Neuronal stem cell (in vitro differentiated cells): ENCODE measurements around the gene TBXA2R.
A peak's percentile ranks its signal among the peaks of the same experiment; 100 is the strongest.

Experiments
- DNase-seq: peaks from one replicate; pipeline ENCODE4 v3.0.0-alpha.2; 2013; ENCODE audit warnings: low spot score
- H2AFZ ChIP-seq: one replicate; pipeline ENCODE4 v1.6.1; 2013; ENCODE audit warnings: mild to moderate bottlenecking, low read length, inconsistent platforms
- H2AK5ac ChIP-seq: 2 replicates; pipeline ENCODE4 v1.6.1; 2013; ENCODE audit warnings: low read depth, mild to moderate bottlenecking, inconsistent platforms, low read length, moderate library complexity, mixed read lengths
- H2BK120ac ChIP-seq: 2 replicates; pipeline ENCODE4 v1.6.1; 2013; ENCODE audit warnings: low read depth, mild to moderate bottlenecking, inconsistent platforms, low read length, moderate library complexity, mixed read lengths
- H2BK12ac ChIP-seq: one replicate; pipeline ENCODE4 v1.6.1; 2013; ENCODE audit warnings: low read length, inconsistent platforms
- H2BK15ac ChIP-seq: 2 replicates; pipeline ENCODE4 v1.6.1; 2013; ENCODE audit warnings: mild to moderate bottlenecking, low read length, inconsistent platforms, mixed read lengths
- H2BK5ac ChIP-seq: one replicate; pipeline ENCODE4 v1.6.1; 2013; ENCODE audit warnings: inconsistent platforms, mild to moderate bottlenecking, low read length, moderate library complexity
- H3K14ac ChIP-seq: one replicate; pipeline ENCODE4 v1.6.1; 2013; ENCODE audit warnings: low read length, inconsistent platforms
- H3K18ac ChIP-seq: 2 replicates; pipeline ENCODE4 v1.6.1; 2013; ENCODE audit warnings: low read length, inconsistent platforms
- H3K23ac ChIP-seq: 2 replicates; pipeline ENCODE4 v1.6.1; 2013; ENCODE audit warnings: low read depth, mild to moderate bottlenecking, mixed read lengths, low read length, inconsistent platforms; ENCODE audit not compliant: poor library complexity
- H3K27ac ChIP-seq: replicated peaks from 3 replicates; pipeline ENCODE4 v1.5.1; 2013; ENCODE audit warnings: low read length, inconsistent platforms
- H3K27me3 ChIP-seq, 3 experiments: 2 replicates each; pipeline ENCODE4 v1.6.1; 2013; ENCODE audit warnings: low read length in 3 of 3, mild to moderate bottlenecking in 2 of 3, inconsistent platforms in 1 of 3, low read depth in 1 of 3, mixed read lengths in 1 of 3, moderate library complexity in 1 of 3; ENCODE audit not compliant: control insufficient read depth in 3 of 3, insufficient read depth in 3 of 3
- H3K36me3 ChIP-seq, 2 donors: replicated peaks in 1 of 2; 2 replicates each; pipeline ENCODE4 v1.6.1; 2013; ENCODE audit warnings: low read length in 2 of 2; ENCODE audit not compliant: control insufficient read depth in 2 of 2, insufficient read depth in 2 of 2
- H3K4ac ChIP-seq: 2 replicates; pipeline ENCODE4 v1.6.1; 2013; ENCODE audit warnings: inconsistent platforms, mild to moderate bottlenecking, low read length, moderate library complexity
- H3K4me1 ChIP-seq, 2 donors: 1 replicate in 1 of 2; 2 replicates in 1 of 2; pipeline ENCODE4 v1.6.1; 2013; ENCODE audit warnings: low read length in 2 of 2, low read depth in 1 of 2; ENCODE audit not compliant: control insufficient read depth in 2 of 2, insufficient read depth in 1 of 2
- H3K4me2 ChIP-seq: one replicate; pipeline ENCODE4 v1.6.1; 2013; ENCODE audit warnings: mild to moderate bottlenecking, low read length, inconsistent platforms; ENCODE audit not compliant: insufficient read depth, poor library complexity, severe bottlenecking
- H3K4me3 ChIP-seq, 2 donors: 2 replicates each; pipeline ENCODE4 v1.5.1; 2013; ENCODE audit warnings: low read length in 2 of 2, mild to moderate bottlenecking in 2 of 2, inconsistent platforms in 1 of 2, moderate library complexity in 1 of 2
- H3K79me1 ChIP-seq: one replicate; pipeline ENCODE4 v1.6.1; 2013; ENCODE audit warnings: low read depth, mild to moderate bottlenecking, inconsistent platforms, low read length, moderate library complexity
- H3K9ac ChIP-seq: one replicate; pipeline ENCODE4 v1.6.1; 2013; ENCODE audit warnings: mild to moderate bottlenecking, low read depth, low read length, inconsistent platforms; ENCODE audit not compliant: poor library complexity
- H3K9me3 ChIP-seq, 2 donors: replicated peaks in 1 of 2; 2 replicates each; pipeline versions ENCODE3 to v1.6.1; 2013; ENCODE audit warnings: low read length in 2 of 2, mild to moderate bottlenecking in 2 of 2, inconsistent platforms in 1 of 2, low read depth in 1 of 2, mixed read lengths in 1 of 2, moderate library complexity in 1 of 2; ENCODE audit not compliant: control insufficient read depth in 2 of 2, insufficient read depth in 1 of 2
- H4K8ac ChIP-seq: one replicate; pipeline ENCODE4 v1.6.1; 2013; ENCODE audit warnings: low read depth, mild to moderate bottlenecking, inconsistent platforms, low read length, moderate library complexity
- H4K91ac ChIP-seq: one replicate; pipeline ENCODE4 v1.6.1; 2013; ENCODE audit warnings: low read length, low read depth, mild to moderate bottlenecking, inconsistent platforms; ENCODE audit not compliant: poor library complexity
- WGBS, 2 donors: extraction: QIAGEN DNeasy Blood & Tissue Kit; methylation state at CpG; one replicate each; pipeline ENCODE4 v1.1.7; 2013; ENCODE audit warnings: missing lambda C conversion rate in 2 of 2, mixed read lengths in 1 of 2; ENCODE audit not compliant: insufficient read length in 2 of 2, insufficient replicate concordance in 1 of 2; ENCODE audit errors: extremely low coverage in 2 of 2; 5-methylcytosine and 5-hydroxymethylcytosine counted together

Gene TBXA2R

DNA sequence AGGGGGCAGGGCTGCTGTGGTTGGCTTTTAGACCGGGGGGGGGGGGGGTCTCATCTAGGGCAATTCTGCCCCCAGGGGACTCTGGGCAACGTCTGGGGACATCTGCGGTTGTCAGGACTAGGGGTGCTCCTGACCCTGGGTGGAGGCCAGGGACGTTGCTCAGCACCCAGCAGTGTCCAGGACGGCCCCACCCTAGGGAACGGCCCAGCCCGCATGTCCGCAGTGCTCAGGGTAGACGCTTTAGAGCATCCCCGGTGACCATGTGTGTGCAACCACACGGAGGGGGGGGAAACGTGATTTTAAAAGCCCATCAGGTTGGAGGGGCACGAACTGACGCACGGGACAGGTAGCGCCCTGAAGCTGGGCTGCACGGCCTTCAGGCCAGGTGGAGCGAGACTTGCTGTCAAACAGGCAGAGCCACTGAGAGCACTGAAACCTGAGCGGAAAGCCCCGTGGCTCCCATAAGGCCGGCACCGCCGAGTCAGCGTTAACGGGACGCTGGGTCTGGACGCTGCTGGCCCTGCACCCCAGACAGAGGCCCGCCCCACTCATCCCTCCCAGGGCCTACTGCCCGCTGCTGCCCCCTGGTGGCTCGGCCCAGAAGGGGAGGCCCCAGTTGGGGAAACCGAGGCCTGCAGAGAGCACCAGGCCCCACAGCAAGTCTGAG, 11.6 kb upstream of the TBXA2R start:
- no peak for DNase-seq
- H3K14ac ChIP-seq = peak overlapping the region; percentile 56

DNA sequence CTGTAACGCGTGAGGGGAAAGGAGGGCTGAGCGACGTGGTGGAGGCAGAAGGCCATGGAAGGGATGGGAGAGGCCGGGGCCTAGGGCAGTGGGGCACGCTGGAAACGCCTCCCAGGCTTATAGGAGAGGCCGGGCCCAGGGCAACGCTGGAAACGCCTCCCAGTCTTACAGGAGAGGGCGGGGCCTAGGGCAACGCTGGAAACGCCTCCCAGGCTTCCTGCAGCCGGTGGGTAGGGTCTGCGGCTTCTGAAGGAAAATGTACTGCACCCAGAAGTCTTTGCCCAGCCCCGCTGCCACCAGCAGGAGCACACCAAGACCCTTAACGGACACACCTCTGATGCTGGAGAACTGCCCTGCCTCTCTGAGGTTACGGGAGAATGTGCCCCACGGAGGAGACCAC, 10.8 kb upstream of the TBXA2R start:
- H2AFZ ChIP-seq = no peak overlapping the region
- DNase-seq = no peak
- no peak overlapping the region for H3K27ac ChIP-seq
- peaks cover 6 to 45% of the 10 kb centered on the region in 2 donors for H3K36me3 ChIP-seq
- H3K79me1 ChIP-seq = peaks cover 10% of the 10 kb centered on the region
- no peak overlapping the region for H2BK5ac ChIP-seq
- H3K14ac ChIP-seq = no peak overlapping the region
- H2BK12ac ChIP-seq = no peak overlapping the region
- peak overlapping the region; percentile 73 for H3K23ac ChIP-seq
- H3K4ac ChIP-seq = no peak overlapping the region
- no peak overlapping the region for H2BK120ac ChIP-seq
- H3K9ac ChIP-seq = no peak overlapping the region
- H3K4me1 ChIP-seq = no peaks in the 10 kb centered on the region
- no peak overlapping the region for H4K91ac ChIP-seq
- peak overlapping the region; percentile 70 for H2AK5ac ChIP-seq
- no peak overlapping the region for H3K4me2 ChIP-seq
- no peaks in the 10 kb centered on the region for H3K27me3 ChIP-seq
- no peak overlapping the region for H3K4me3 ChIP-seq
- H4K8ac ChIP-seq = no peak overlapping the region
- H3K9me3 ChIP-seq = no peaks in the 10 kb centered on the region
- H2BK15ac ChIP-seq = no peak overlapping the region
- H3K18ac ChIP-seq = no peak overlapping the region
- WGBS, 2 donors = no CpG with 5 or more reads among the region's 19 CpGs

More for the DNA sequence above, 11.6 kb upstream of the TBXA2R start:
- Histone ChIP-seq H3K27ac (no peak overlapping the region), H2BK5ac (no peak overlapping the region), H3K27me3 (no peaks in the 10 kb centered on the region), H3K4me2 (no peak overlapping the region), H2AK5ac (peak overlapping the region; percentile 28), H2AFZ (no peak overlapping the region), H3K23ac (peak overlapping the region; percentile 80), H2BK120ac (no peak overlapping the region), H4K91ac (no peak overlapping the region), H2BK15ac (peak overlapping the region; percentile 26), H3K79me1 (peaks cover 10% of the 10 kb centered on the region), H3K4me1 (no peaks in the 10 kb centered on the region), H4K8ac (no peak overlapping the region), H3K9me3 (no peaks in the 10 kb centered on the region), H3K4me3 (no peak overlapping the region), H3K9ac (no peak overlapping the region), H3K4ac (no peak overlapping the region), H3K18ac (peak overlapping the region; percentile 19), H3K36me3 (peaks cover 6 to 47% of the 10 kb centered on the region in 2 donors), H2BK12ac (no peak overlapping the region)
- no CpG with 5 or more reads among the region's 31 CpGs for WGBS, 2 donors

DNA sequence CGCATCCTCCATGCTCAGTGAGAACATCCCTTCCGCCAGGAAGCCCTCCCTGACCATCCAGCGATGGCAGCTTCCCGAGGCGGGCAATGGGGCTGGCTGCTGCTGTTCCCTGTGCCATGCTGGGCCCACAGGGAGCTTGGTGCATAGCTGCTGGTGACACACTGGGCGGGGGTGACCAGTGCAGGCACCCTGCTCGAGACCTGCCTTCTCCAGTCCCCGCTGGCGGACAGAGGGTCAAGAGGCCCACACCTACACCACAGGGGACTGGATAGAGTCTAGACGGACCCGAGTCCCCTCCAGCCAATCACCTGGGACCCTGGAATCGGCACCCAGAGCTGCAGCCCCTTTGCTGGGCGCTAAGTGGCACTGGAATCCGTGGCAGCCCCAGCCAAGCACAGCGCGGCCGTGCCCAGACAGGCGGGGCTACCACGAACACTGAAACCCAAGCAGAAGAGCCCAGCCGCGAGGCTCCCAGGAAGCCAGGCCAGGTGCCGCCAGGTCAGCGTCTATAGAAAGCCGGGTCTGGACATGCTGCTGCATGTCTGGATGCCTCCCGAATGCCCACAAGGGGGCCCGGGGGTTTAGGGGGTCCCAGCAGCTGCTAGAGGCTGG, 9.0 kb upstream of the TBXA2R start:
- H2BK120ac ChIP-seq = no peak overlapping the region

DNA sequence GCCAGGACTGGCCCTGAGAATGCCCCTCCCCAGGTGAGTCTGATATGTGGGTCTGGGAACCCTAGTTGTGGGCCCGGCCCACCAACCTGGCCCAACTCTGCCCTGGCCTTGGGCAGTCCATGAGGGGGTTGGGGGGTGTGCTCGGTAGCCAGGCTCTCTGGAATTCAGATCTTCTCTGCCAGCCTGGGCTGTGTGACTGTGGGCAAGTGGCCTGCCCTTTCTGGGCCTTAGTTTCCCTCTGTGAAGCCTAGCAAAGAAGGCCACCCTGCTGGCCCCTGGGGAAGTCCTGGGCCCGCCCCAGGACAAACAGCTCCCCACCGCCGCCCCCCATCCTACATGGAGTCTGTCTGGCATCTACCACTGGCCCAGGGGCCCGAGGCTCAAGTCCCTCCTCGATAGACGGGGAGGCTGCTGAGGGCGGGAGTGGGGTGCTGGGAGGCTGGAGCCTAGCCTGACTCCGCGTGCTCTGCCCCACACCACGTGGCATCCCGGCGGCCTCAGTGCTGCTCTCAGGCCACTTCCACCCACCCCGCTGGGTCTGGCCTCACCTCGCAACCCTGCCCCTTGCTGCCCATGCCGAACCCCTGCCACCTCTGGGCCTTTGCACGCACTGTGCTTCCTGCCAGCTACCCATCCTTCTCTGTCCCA, 8.3 kb upstream of the TBXA2R start:
- Histone ChIP-seq H2AFZ (no peak overlapping the region), H3K14ac (peak overlapping the region; percentile 56), H3K36me3 (peaks cover 13 to 57% of the 10 kb centered on the region in 2 donors), H3K4me1 (no peaks in the 10 kb centered on the region), H2BK15ac (no peak overlapping the region), H3K9ac (peak overlapping the region; percentile 44), H2BK12ac (no peak overlapping the region), H3K4ac (no peak overlapping the region), H3K23ac (peak overlapping the region; percentile 52), H3K27ac (no peak overlapping the region), H4K91ac (no peak overlapping the region), H2BK120ac (no peak overlapping the region), H3K9me3 (no peaks in the 10 kb centered on the region), H3K4me3 (no peak overlapping the region), H2BK5ac (peak overlapping the region; percentile 66), H2AK5ac (no peak overlapping the region), H3K18ac (no peak overlapping the region), H3K27me3 (no peaks in the 10 kb centered on the region), H4K8ac (no peak overlapping the region), H3K79me1 (peaks cover 7% of the 10 kb centered on the region), H3K4me2 (no peak overlapping the region)
- WGBS, 2 donors = no CpG with 5 or more reads among the region's 18 CpGs
- DNase-seq = no peak

More for the DNA sequence above, 9.0 kb upstream of the TBXA2R start:
- H3K9me3 ChIP-seq = no peaks in the 10 kb centered on the region
- no peak overlapping the region for H2BK12ac ChIP-seq
- WGBS, 2 donors = no CpG with 5 or more reads among the region's 26 CpGs
- H3K18ac ChIP-seq = no peak overlapping the region
- no peak overlapping the region for H3K4me2 ChIP-seq
- H3K36me3 ChIP-seq = peaks cover 10 to 52% of the 10 kb centered on the region in 2 donors
- no peaks in the 10 kb centered on the region for H3K4me1 ChIP-seq
- no peak overlapping the region for H3K4me3 ChIP-seq
- H3K23ac ChIP-seq = peak overlapping the region; percentile 52
- no peak overlapping the region for H2AK5ac ChIP-seq
- H4K91ac ChIP-seq = no peak overlapping the region
- no peak overlapping the region for H3K9ac ChIP-seq
- peak overlapping the region; percentile 56 for H3K14ac ChIP-seq
- no peak overlapping the region for H2AFZ ChIP-seq
- H3K27me3 ChIP-seq = no peaks in the 10 kb centered on the region
- H4K8ac ChIP-seq = no peak overlapping the region
- no peak overlapping the region for H2BK15ac ChIP-seq
- no peak overlapping the region for H3K4ac ChIP-seq
- peaks cover 7% of the 10 kb centered on the region for H3K79me1 ChIP-seq
- peak overlapping the region; percentile 66 for H2BK5ac ChIP-seq
- no peak for DNase-seq
- H3K27ac ChIP-seq = no peak overlapping the region
